Neural progenitor cell (in vitro differentiated cells): ENCODE data around the gene FBF1. TPM values are rescaled to one million over a fixed set of nuclear protein-coding genes. Genes with fewer than 3 reads are reported as not detected.

Experiments used
- DNase-seq: peaks from one replicate; pipeline ENCODE4 v3.0.0-alpha.2; 2016; ENCODE audit warnings: low spot score
- H2AFZ ChIP-seq: fragments of 200-600 bp; sonication (generic); replicated peaks from 2 replicates; pipeline ENCODE4 v1.6.1; 2016; ENCODE audit warnings: antibody characterized with exemption
- H3F3A ChIP-seq: fragments of 200-600 bp; sonication (generic); 2 replicates; pipeline ENCODE4 v1.6.1; 2016; ENCODE audit warnings: antibody characterized with exemption, low read depth
- H3K27ac ChIP-seq: fragments of 200-600 bp; sonication (generic); 2 replicates; pipeline ENCODE4 v1.5.1; 2016; ENCODE audit warnings: mild to moderate bottlenecking
- H3K27me3 ChIP-seq: fragments of 200-600 bp; sonication (generic); 2 replicates; pipeline ENCODE4 v1.6.1; 2016; ENCODE audit warnings: mild to moderate bottlenecking, moderate library complexity
- H3K36me3 ChIP-seq: fragments of 200-600 bp; sonication (generic); 2 replicates; pipeline ENCODE4 v1.5.1; 2016
- H3K4me1 ChIP-seq: fragments of 200-600 bp; sonication (generic); 2 replicates; pipeline ENCODE4 v1.6.1; 2016; ENCODE audit warnings: mixed run types
- H3K4me2 ChIP-seq: fragments of 200-600 bp; sonication (generic); 2 replicates; pipeline ENCODE4 v1.6.1; 2016
- H3K4me3 ChIP-seq: fragments of 200-600 bp; sonication (generic); 2 replicates; pipeline ENCODE4 v1.5.1; 2016
- H3K79me2 ChIP-seq: fragments of 200-600 bp; sonication (generic); 2 replicates; pipeline ENCODE4 v1.6.1; 2016; ENCODE audit warnings: low read depth
- H3K9ac ChIP-seq: fragments of 200-600 bp; sonication (generic); 2 replicates; pipeline ENCODE4 v1.6.1; 2016
- H3K9me3 ChIP-seq: fragments of 200-600 bp; sonication (generic); 2 replicates; pipeline ENCODE4 v1.5.1; 2016; ENCODE audit warnings: low read depth
- H4K20me1 ChIP-seq: fragments of 200-600 bp; sonication (generic); 2 replicates; pipeline ENCODE4 v1.6.1; 2016; ENCODE audit warnings: low read depth
- H3K27ac Mint-ChIP-seq: 3 replicates; pipeline ENCODE4 v1.8.0; 2021; ENCODE audit warnings: mixed read lengths
- H3K27me3 Mint-ChIP-seq: 2 replicates; pipeline ENCODE4 v1.8.0; 2022; ENCODE audit warnings: low read depth, mild to moderate bottlenecking, inconsistent platforms, moderate library complexity, mixed read lengths; ENCODE audit not compliant: insufficient read depth
- H3K36me3 Mint-ChIP-seq: 3 replicates; pipeline ENCODE4 v1.8.0; 2021; ENCODE audit warnings: mixed read lengths
- H3K4me1 Mint-ChIP-seq: 3 replicates; pipeline ENCODE4 v1.8.0; 2021; ENCODE audit warnings: mixed read lengths
- H3K4me3 Mint-ChIP-seq: 3 replicates; pipeline ENCODE4 v1.8.0; 2021; ENCODE audit warnings: mild to moderate bottlenecking, moderate library complexity, mixed read lengths
- H3K9me3 Mint-ChIP-seq: 3 replicates; pipeline ENCODE4 v1.8.0; 2020; ENCODE audit warnings: mixed read lengths
- CTCF ChIP-seq: fragments of 200-600 bp; sonication (generic); IDR thresholded peaks from 2 replicates; pipeline ENCODE4 v1.5.1; 2017; ENCODE audit warnings: antibody characterized with exemption, mild to moderate bottlenecking
- EZH2 ChIP-seq: fragments of 200-600 bp; sonication (generic); IDR thresholded peaks from 2 replicates; pipeline ENCODE4 v1.6.1; 2017; ENCODE audit warnings: antibody characterized with exemption, mild to moderate bottlenecking, moderate library complexity
- EZH2phosphoT487 ChIP-seq: fragments of 200-600 bp; sonication (generic); IDR thresholded peaks from 2 replicates; pipeline ENCODE4 v1.6.1; 2017; ENCODE audit warnings: antibody characterized with exemption
- total RNA-seq: library from RNA; depleted of rRNA; stranded (reverse); fragments of >200 nt; gene quantifications from 2 replicates; pipeline ENCODE4 v1.2.3, GENCODE V29; 2015; ENCODE audit warnings: low replicate concordance

Gene FBF1
- total RNA-seq, 1 donor from 2014 or later = 11.2 TPM

GRCh38 chr17:75925103-75925502 is 15.7 kb downstream of the FBF1 start:
- Mint-ChIP-seq H3K4me1 (no peaks in the 10 kb centered on the region), H3K27ac (no peak overlapping the region), H3K4me3 (no peak overlapping the region), H3K36me3 (peaks cover 3% of the 10 kb centered on the region), H3K9me3 (no peaks in the 10 kb centered on the region), H3K27me3 (peaks cover 2% of the 10 kb centered on the region)
- no peak overlapping the region for H3K9ac ChIP-seq
- no peak overlapping the region for H2AFZ ChIP-seq
- H3F3A ChIP-seq = no peaks in the 10 kb centered on the region
- no peaks in the 10 kb centered on the region for H3K9me3 ChIP-seq
- H3K4me3 ChIP-seq = no peak overlapping the region
- no peak overlapping the region for H3K4me2 ChIP-seq
- no peaks in the 10 kb centered on the region for H3K27me3 ChIP-seq
- no peaks in the 10 kb centered on the region for H3K36me3 ChIP-seq
- DNase-seq = no peak
- no peaks in the 10 kb centered on the region for H3K4me1 ChIP-seq
- H4K20me1 ChIP-seq = no peaks in the 10 kb centered on the region
- H3K27ac ChIP-seq = no peak overlapping the region
- H3K79me2 ChIP-seq = no peaks in the 10 kb centered on the region
- no peak for TF ChIP-seq EZH2
- no peak for TF ChIP-seq EZH2phosphoT487
- TF ChIP-seq CTCF = no peak

- no peak overlapping the region for H2AFZ ChIP-seq
- no peaks in the 10 kb centered on the region for H3K9me3 ChIP-seq
- H3K4me1 ChIP-seq = no peaks in the 10 kb centered on the region
- no peak overlapping the region for H3K27ac Mint-ChIP-seq
- no peak for DNase-seq
- no peaks in the 10 kb centered on the region for H3K9me3 Mint-ChIP-seq
- H3K9ac ChIP-seq = no peak overlapping the region
- H3K4me3 Mint-ChIP-seq = no peak overlapping the region
- no peak for TF ChIP-seq EZH2phosphoT487
- no peak for TF ChIP-seq CTCF
- TF ChIP-seq EZH2 = no peak
- no peak overlapping the region for H3K27ac ChIP-seq
- H3K4me2 ChIP-seq = no peak overlapping the region
- H3K36me3 Mint-ChIP-seq = peaks cover 3% of the 10 kb centered on the region
- H3K4me3 ChIP-seq = no peak overlapping the region
- no peaks in the 10 kb centered on the region for H3K27me3 ChIP-seq
- H3K4me1 Mint-ChIP-seq = no peaks in the 10 kb centered on the region
- H3K36me3 ChIP-seq = no peaks in the 10 kb centered on the region
- H4K20me1 ChIP-seq = no peaks in the 10 kb centered on the region
- H3F3A ChIP-seq = no peaks in the 10 kb centered on the region
- peaks cover 2% of the 10 kb centered on the region for H3K27me3 Mint-ChIP-seq
- H3K79me2 ChIP-seq = no peaks in the 10 kb centered on the region
Measured at GRCh38 chr17:75922963-75923874, 17.6 kb downstream of the FBF1 start.

GRCh38 chr17:75922173-75922961 is 18.5 kb downstream of the FBF1 start:
- Histone ChIP-seq H3K4me2 (no peak overlapping the region), H3K79me2 (no peaks in the 10 kb centered on the region), H3K9me3 (no peaks in the 10 kb centered on the region), H3K4me3 (no peak overlapping the region), H3K27me3 (no peaks in the 10 kb centered on the region), H3F3A (no peaks in the 10 kb centered on the region), H4K20me1 (no peaks in the 10 kb centered on the region), H3K9ac (no peak overlapping the region), H3K36me3 (no peaks in the 10 kb centered on the region), H3K27ac (no peak overlapping the region), H3K4me1 (no peaks in the 10 kb centered on the region), H2AFZ (no peak overlapping the region)
- Mint-ChIP-seq H3K9me3 (no peaks in the 10 kb centered on the region), H3K27me3 (peaks cover 2% of the 10 kb centered on the region), H3K27ac (no peak overlapping the region), H3K4me3 (peak overlapping the region; percentile 48), H3K4me1 (no peaks in the 10 kb centered on the region), H3K36me3 (peaks cover 3% of the 10 kb centered on the region)
- TF ChIP-seq CTCF = no peak
- TF ChIP-seq EZH2phosphoT487 = no peak
- TF ChIP-seq EZH2 = no peak
- DNase-seq = no peak
